Muscle of arm (tissue), 12 donors: Measurements from ENCODE around the gene MBNL2. TPM values are rescaled to one million over a fixed set of nuclear protein-coding genes. Genes with fewer than 3 reads are reported as not detected.
A peak's percentile ranks its signal among the peaks of the same experiment; 100 is the strongest.

Experiments used
- DNase-seq: peaks from one replicate; pipeline ENCODE4 v3.0.0-alpha.2; 2013
- polyA plus RNA-seq, 12 donors: library from polyadenylated mRNA; unstranded; fragments of 120-200 nt; gene quantifications; one replicate each; pipeline ENCODE4 v1.2.1, GENCODE V29; 2013; ENCODE audit not compliant: insufficient read length in 12 of 12

MBNL2 gene
- polyA plus RNA-seq, 12 donors: 27.7 to 75.2 (median 37.5) TPM; not detected in 1

DNA sequence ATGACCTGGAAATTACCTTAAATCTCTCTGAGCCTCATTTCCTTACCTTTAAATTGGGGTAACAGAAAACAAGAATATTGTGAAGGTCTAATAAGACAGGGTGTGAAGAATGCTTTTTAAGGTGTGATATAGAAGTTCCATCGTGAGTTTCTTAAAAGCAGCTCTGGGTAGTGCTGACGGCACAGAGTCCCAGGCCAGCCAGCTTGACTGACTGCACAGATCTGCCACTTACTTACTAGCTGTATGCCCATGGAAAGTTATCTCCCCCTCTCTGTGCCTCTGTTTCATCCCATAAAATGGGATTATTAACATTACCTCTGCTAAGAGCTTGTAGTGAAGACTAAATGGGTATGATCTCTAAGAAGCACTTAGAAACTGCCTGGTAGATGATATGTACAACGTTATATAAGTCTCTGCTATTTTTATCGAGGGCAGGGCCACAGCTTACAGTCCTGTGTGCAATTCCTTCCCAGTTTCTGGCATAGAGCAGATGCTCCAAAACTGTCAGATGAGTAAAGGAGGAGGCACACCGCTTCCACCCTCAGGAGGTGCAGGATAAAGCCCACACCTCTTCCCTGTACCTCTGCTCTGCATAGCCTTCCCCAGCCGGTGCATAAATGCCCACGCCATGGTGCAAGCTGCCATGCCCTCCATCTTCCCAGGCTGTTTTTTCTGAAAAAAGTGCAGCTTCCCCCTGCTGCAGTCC is 99.6 kb downstream of the MBNL2 start:
- DNase-seq: no peak

DNA sequence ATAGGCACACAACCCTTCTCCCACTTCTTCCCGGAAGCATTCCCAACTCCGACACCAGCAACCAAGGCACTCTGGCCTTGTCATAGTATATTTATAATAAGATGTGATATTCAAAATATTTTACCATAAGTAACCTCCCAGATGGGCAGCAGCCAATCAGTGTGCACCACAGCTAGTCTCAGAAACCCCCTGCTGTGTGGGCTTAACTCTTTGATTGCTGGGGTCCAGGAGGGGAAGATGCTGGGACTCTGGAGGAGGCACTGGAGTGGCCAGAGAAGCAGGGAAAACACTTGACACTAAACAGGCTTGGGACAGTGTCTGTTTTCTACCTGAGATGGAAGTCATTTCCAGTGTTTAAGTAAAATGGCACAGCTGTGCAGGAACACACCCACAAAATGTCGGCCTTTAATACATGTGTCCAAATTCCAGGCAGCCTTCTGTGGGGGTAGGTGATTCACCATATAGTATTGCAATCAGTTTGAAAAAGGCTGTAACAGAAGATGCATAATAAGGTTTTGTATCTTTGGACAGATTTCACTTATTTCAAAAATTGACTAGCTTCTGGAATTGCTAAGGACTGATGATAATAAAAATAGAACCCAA is 100.7 kb downstream of the MBNL2 start:
- no peak for DNase-seq

DNA sequence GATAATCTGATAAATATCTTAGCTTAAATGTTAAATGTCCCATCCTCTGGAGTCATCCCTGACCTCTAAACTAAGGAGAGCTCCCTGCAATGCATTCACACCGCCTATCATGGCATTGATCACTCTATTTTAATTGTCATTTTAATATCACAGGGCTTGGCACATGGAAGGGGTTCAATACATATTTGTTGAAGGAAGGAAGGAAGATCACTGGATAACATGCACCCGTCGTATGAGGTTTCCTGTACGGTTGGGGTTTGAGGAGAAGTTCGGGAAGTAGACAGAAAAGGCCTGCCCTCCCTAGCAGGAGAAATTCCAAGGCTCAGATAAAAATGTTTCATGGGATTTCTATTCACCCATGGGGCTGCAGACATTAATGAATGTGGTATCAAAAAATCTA is 102.0 kb downstream of the MBNL2 start:
- DNase-seq: no peak

DNA sequence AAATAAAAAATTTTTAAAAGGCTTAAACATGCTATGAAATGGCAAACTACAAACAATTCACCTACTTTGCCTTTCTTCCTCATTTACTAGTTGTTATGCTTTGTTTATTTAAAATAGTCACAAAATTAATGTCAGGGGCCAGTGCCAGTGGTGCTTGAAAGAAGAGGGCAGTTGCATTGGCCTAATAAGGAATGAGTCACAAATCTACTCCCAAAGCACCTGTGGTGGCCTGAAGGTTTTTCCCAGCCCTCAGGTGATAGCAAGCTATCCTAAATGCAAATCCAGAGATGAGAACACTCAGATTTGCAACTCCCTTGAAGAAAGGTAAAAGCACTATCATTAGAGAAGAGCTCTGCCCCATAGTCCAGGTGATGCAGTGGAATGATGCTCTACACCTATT is 103.6 kb downstream of the MBNL2 start:
- no peak for DNase-seq

DNA sequence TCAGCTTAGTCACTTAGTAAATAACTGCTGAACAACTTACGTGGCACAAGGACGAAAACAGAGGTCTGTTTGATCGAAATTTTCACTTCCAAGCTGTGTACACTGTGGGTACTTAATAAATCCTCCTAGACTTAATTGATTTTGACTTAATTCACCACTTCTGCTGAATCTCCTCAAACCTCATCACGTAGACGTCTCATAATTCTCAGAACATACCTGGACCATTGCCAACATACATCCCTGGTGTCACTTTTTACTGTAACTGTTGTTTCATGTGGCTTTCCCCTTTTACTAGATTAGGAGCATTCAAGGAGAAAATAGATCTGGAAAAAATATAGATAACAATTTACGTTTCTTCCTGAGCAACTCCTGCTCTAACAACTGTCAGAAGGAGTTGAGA is 105.0 kb downstream of the MBNL2 start:
- no peak for DNase-seq

DNA sequence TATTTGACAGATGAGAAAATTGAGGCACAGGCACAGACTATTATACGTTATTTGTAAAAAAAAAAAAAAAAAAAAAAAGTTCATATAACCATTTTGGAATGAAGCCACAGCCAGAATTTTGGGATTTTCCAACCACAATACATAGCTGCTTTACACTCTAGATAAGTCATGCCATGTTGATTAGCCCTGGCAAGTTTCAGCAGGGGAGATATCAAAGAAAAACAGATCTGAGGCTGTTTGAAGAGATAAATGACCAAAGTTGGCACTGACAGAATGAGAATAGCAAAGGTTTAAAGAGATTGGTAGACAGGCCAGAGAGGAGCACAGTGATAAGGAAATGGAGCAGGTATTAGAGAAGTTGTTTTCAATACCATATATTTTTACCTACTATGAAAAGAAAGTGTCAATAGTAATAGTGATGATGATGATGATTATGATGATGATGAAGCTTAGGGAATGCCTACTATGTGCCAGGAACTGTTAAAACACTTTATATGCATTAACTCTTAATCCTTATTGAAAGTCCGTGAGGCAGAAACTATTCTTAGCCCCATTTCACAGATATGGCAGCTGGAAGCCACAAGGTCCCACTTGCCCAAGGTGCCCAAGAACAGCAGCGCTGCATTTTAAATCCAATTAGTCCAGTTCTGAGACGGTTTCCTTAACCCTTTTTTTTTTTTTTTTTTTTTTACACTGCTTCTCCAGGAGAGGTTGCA is 105.5 kb downstream of the MBNL2 start:
- DNase-seq: no peak

DNA sequence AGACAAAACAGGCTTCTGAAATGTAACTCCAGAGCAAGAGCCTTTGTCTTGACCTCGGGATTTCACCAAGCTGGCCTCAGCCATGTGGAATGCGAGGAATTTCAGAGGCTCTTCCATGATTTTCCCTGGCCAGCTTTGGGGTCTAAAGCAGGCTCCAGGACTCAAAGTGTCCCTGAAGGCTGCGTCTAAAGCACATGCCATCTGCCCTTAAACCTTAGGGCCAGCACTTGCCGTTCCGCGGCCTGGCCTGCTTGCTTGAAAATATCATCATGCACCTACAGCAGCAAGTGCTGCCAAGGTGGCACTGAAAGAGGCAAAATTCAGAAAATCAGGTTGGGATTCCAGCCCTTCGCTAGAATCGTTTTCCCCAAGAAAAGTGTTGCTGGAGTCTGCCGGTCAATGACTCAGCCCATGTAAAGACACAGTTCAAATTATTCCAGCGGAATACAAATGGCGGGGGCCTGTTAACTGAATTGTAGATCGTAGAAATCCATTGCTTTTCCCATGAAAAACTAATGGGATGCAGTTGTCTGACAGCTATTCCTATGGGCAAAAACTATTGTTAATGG is 106.2 kb downstream of the MBNL2 start:
- DNase-seq: no peak

DNA sequence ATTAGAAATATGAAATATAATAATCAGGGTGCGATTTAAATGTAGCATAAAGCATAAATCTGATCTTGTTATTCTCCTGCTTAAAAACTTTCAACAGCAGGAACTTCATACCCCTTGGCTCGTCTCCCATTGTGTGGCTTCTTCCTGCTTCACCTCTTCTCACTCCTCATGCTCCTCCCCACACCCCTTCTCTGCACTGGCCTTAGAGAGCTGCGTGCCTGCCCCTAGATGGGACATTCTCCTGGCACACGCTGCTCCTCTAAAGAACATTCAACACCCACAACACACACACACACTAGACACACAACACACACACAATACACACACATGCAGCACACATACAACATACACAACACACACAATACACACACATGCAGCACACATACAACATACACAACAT is 107.2 kb downstream of the MBNL2 start:
- no peak for DNase-seq

DNA sequence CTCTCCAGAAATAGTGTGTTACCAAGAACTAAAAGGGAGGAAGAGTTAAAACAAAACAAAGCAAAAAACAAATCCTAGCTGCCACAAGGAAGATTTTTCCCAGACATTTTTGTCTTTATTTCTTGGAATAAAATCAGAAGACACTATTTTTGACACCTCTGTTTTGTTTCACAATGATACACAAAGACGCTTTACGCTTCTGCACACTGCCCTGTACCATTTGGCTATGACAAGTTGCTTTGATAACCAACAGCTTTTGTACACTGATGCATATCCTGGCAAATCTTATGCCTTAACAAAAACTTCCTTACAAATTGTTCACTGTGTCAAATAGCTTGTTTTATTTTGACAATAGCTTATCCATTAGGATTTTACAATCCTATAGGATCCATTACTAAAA is 108.3 kb downstream of the MBNL2 start:
- no peak for DNase-seq

DNA sequence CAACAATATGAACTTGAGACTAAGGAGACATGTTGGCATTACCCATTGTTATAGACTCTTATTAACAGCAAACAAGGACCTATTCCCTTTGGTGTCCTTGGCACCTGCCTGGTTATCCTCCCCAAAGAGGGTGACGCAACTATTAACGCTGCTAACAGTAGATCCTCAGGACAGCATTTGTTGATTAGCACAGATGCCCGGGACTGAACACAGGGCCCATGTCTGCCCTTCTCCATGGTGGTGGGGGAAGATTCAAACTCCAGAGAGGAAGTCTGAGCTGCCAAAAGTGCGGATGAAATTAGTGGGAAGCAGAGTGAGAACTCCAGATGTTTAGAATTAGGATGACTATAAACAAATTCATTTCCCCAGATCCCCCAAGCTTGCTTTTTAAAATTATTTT is 110.6 kb downstream of the MBNL2 start:
- no peak for DNase-seq

DNA sequence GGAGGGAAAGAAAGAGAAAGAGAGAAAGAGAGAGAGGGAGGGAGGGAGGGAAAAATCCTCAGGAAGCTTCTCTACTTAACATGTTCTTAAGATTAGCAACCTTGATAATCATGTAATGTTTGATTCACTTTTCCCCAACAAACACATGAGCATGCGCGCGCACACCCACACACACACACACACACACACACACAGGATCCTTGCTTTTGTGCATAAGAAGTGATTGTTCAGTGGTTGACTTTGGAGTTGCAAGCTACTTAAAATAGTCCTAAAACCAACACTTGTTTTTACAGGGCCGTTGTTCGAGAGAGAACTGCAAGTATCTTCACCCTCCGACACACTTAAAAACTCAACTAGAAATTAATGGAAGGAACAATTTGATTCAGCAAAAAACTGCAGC is 111.8 kb downstream of the MBNL2 start:
- DNase-seq: no peak

DNA sequence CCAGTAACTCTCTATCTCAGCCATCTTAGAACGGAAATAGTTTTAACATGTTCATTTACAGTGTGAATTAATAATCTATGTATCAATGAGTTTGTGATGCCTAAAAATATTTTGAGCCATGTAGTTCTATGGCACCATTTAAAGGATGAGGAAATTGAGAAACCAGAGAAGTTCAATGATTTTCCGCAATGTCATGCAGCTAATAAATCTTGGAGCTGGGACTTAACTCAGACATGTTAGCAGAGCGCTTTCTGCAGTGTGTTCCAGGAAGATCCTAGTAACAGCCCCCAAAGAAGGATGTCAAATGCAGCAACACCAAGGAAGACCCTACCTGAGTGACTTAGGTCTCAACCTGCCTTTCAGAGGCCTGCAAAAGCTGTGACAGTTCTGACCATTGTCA is 112.6 kb downstream of the MBNL2 start:
- no peak for DNase-seq

DNA sequence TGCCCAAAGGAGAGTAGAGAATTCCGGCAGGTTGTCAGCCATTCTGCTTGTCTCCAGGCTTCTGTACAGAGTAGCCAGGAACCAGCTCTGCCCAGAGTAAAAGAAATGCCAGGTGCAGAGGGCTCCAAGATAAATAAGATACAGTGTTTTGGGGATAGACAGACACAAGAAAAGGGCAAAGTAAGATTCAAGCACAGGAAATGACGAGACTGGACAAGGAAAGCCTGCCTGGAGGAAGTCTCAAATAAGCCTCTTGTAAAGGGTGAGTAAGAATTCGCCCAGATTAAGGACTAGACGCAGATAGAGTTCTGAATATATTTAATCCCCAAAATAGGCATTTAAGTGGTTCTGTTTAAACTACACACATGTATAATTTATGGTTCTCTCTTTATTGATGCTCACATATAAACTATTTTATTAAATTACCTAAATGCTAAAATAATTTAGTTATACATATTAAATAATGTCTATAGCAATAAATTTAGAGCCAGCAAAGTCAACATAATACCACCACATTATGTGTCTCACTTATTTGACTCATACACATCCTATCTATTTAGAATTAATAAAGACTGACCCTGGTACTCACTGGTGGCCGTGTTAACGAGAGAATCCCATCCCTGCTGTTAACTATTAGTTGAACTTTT is 113.5 kb downstream of the MBNL2 start:
- DNase-seq: no peak

DNA sequence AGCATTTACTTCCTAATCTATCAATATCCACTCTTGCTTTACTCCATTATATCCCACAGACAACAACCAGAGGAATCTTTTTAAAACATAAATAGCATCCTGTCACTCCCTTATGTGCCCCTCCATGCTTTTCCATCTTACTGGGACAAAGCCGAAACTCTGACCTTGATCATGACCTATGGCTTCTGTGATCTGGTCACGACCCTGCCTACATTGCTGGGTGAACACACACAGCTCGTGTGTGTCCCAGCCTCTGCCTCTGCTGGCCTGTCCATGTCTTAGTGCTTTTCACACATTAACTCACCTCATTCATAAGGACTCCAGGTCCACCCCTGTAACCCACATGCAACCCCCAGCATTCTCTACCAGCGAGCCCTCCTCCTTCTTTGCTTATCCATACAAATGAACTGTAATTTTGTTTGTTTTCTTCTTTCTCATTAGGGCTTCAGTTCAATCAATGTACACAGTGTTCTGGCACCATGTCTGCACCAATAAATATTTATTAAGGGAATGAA is 115.9 kb downstream of the MBNL2 start:
- DNase-seq: no peak

DNA sequence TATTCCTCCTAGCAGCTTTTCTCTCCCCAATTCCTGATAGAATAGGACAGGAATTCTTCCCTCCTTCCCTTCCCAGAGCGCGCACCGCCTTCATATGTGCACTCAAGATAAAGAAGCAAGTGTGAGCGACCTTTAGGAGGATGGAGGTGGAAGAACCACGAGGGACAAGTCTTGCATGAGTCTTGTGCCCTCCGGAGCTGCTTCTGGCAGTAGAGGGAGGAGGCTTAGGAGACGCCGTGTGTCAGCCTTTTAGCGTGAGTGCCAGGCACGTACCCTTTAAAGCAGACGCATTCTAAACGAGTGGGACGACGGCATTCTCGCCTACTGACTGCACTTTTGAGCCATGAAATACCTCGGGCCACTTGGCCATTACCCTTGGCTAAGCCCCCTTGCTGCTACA is 116.4 kb downstream of the MBNL2 start:
- DNase-seq: no peak

DNA sequence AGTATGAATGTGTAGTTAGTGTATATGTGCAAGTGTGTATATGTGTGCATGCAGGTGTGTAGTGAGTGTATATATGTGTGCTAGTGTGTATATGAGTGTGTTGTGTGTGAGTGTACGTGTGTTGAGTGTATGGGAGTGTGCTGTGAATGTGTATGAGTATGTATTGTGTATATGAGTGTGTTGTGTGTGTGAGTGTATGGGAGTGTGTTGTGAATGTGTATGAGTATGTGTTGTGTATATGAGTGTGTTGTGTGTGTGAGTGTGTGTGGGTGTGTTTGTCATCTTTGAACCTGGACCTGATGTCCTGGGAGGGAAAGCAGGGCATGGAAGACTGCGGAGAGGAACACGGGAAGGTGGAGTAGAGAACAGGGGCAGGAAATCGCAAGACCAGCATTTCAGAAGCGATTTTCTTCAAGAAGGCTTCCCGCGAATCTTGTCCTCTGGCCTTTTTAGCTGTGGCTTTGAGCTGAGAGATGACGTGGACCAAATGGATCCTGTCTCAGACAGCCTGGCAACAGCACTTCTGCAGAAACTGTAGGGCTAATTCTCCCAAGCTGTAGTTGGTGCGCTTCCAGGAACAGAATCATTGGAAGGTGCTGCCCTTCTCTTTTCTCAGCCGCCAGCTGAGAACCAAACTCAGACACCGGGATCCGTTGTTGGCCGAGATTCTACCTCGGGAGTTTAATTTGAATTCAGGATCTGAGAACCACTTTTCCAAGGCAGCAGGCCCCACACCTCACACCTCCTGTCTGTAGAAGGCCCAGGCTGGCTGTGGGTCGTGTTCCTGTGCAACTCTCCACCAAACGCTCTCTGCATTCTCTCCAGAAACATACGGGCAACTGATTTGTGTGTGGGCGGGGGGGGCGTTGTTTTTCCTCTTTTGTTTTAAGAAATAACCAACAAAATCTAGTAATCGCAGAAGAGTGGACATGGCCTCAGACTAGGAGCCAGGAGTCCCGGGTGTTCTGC is 117.2 kb downstream of the MBNL2 start:
- peak; percentile 58 for DNase-seq

DNA sequence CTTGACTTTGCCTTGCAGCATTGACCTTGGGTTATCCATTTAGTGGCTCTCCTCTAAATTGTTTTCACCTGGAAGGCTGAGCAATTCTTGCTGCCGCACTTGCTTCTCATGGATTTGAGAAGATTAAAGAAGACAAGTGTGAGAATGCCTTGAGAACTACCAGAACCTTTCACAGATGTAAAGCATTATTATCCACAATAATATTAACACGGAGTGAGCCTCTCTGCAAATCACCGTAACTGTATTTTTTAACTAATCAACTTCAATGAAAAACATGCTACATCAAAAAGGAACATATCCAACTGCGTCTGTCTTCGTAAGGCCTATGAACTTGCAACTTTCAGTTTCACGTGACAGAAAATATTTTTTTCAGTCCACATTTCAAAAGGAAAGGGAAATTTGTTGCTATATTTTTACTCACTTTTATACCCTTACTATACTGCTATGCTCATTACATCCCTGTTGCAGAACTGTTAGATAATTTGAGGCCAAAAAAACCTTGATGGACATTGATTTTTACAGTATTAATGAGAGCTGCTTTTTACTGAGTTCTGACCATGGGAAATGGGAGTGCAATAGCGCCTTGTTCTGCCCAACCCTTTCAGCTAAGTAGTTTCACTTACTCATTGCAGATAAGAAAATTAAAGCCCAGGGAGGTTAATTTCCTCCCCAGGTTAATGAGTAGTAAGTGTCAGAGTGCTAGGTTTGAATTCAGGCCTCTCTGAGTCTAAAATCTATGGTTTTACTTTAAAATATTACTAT is 118.0 kb downstream of the MBNL2 start:
- DNase-seq: no peak

DNA sequence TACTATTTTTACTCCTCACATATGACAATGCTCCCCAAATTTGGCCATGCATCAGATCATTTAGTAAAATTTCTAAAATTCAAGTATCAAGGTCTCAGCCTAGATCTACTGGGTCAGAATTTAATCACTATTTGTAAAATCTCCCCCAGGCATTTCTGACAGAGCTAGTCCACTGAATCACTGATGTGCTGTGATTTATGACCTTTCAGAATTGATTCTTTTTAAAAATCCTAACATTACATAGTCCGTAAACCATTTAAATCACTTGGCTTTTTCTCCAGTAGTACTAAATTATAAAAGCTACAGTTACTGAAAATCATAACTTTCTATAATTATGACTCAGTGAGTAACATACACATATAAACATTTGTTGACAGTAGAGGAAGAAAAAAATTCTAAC is 119.0 kb downstream of the MBNL2 start:
- DNase-seq: no peak

DNA sequence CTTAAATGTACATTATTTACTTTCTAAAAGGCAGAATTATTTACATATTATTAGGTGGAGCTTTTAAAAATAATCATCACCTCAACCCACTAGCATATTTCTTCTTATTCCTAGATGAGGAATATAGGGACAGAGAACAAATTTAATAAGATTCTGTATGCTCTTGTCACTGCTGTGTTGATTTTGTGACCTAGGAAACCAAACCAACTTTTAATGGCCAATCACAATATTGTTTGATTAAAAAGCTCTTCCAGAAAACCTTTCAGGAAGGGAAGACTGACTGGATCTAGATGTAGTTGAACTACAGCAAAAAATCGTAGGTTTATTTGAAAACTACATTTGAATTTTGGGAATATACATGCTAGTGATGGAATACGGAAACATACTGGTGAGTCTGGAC is 120.0 kb downstream of the MBNL2 start:
- no peak for DNase-seq

DNA sequence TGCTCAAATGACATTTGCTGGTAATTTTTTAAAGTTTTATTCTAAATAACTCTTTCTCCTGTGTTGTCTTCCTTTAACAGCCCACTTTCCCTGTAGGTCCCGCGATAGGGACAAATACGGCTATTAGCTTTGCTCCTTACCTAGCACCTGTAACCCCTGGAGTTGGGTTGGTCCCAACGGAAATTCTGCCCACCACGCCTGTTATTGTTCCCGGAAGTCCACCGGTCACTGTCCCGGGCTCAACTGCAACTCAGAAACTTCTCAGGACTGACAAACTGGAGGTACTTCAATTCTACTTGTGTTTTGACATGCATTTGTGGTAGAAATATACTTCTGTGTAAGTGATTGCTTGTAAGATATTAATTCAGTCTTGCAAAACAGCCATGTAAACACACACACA is 120.8 kb downstream of the MBNL2 start:
- no peak for DNase-seq
